ENCODE measurements around the gene BBS9.
"Not testable (repeated sequence)": the region's sequence is repeated elsewhere in the genome, so short reads cannot be mapped to it uniquely, and the experiment has no call there.

Gene BBS9

GRCh38 chr7:33500703-33501701, 371.6 kb downstream of the BBS9 start:
- no peak for DNase-seq (ENCODE audit: low spot score)

GRCh38 chr7:33503014-33503413, 373.6 kb downstream of the BBS9 start:
- DNase-seq (ENCODE audit: low spot score): no peak

- no peak for DNase-seq (ENCODE audit: low spot score)
Measured at GRCh38 chr7:33503736-33504135, 374.4 kb downstream of the BBS9 start.

- no peak for DNase-seq (ENCODE audit: low spot score)
Measured at GRCh38 chr7:33504266-33504665, 374.9 kb downstream of the BBS9 start.

- DNase-seq (ENCODE audit: low spot score): no peak
Measured at GRCh38 chr7:33509206-33509605, 379.8 kb downstream of the BBS9 start.

- DNase-seq (ENCODE audit: low spot score): no peak
Measured at GRCh38 chr7:33511778-33512177, 382.4 kb downstream of the BBS9 start.

- DNase-seq (ENCODE audit: low spot score): no peak
Measured at GRCh38 chr7:33516568-33516967, 387.2 kb downstream of the BBS9 start.

- DNase-seq (ENCODE audit: low spot score): no peak
Measured at GRCh38 chr7:33517191-33517590, 387.8 kb downstream of the BBS9 start.

GRCh38 chr7:33527008-33527407, 397.6 kb downstream of the BBS9 start:
- DNase-seq (ENCODE audit: low spot score): not testable (repeated sequence)

GRCh38 chr7:33527613-33528012, 398.2 kb downstream of the BBS9 start:
- DNase-seq (ENCODE audit: low spot score): not testable (repeated sequence)

- no peak for DNase-seq (ENCODE audit: low spot score)
Measured at GRCh38 chr7:33529070-33529469, 399.7 kb downstream of the BBS9 start.

GRCh38 chr7:33530664-33531063, 401.3 kb downstream of the BBS9 start:
- no peak for DNase-seq (ENCODE audit: low spot score)

GRCh38 chr7:33531888-33532287, 402.5 kb downstream of the BBS9 start:
- DNase-seq (ENCODE audit: low spot score): no peak

- DNase-seq (ENCODE audit: low spot score): no peak
Measured at GRCh38 chr7:33534833-33535232, 405.5 kb downstream of the BBS9 start.

- DNase-seq (ENCODE audit: low spot score): no peak
Measured at GRCh38 chr7:33535989-33536388, 406.6 kb downstream of the BBS9 start.

- no peak for DNase-seq (ENCODE audit: low spot score)
Measured at GRCh38 chr7:33536398-33537103, 407.2 kb downstream of the BBS9 start.

- no peak for DNase-seq (ENCODE audit: low spot score)
Measured at GRCh38 chr7:33537104-33537477, 407.7 kb downstream of the BBS9 start.

GRCh38 chr7:33539198-33539597, 409.8 kb downstream of the BBS9 start:
- DNase-seq (ENCODE audit: low spot score): no peak

- no peak for DNase-seq (ENCODE audit: low spot score)
Measured at GRCh38 chr7:33539659-33540400, 410.5 kb downstream of the BBS9 start.

GRCh38 chr7:33547880-33548279, 418.5 kb downstream of the BBS9 start:
- no peak for DNase-seq (ENCODE audit: low spot score)

GRCh38 chr7:33550363-33550762, 421.0 kb downstream of the BBS9 start:
- DNase-seq (ENCODE audit: low spot score): no peak

GRCh38 chr7:33550979-33551378, 421.6 kb downstream of the BBS9 start:
- DNase-seq (ENCODE audit: low spot score): no peak

Data from cerebellar cortex (tissue), 1 donor.